Breast epithelium (tissue), 4 donors: Measurements from ENCODE around the gene CRYBG2. TPM values are rescaled to one million over a fixed set of nuclear protein-coding genes. Genes with fewer than 3 reads are reported as not detected.
A peak's percentile ranks its signal among the peaks of the same experiment; 100 is the strongest.

Experiments
- DNase-seq, 2 donors: peaks; one replicate each; pipeline ENCODE4 v3.0.0-alpha.2; 2019; ENCODE audit warnings: low spot score in 2 of 2
- H3K27ac ChIP-seq, 2 donors: fragments of 200-600 bp; sonication (generic) in 1 of 2; one replicate each; pipeline ENCODE4 v1.5.1; 2016 to 2019; ENCODE audit warnings: mild to moderate bottlenecking in 1 of 2
- H3K27me3 ChIP-seq, 2 donors: fragments of 200-600 bp; sonication (generic) in 1 of 2; one replicate each; pipeline versions ENCODE4 v1.5.1 to v1.6.0; 2017 to 2019; ENCODE audit warnings: control low read depth in 1 of 2, mild to moderate bottlenecking in 1 of 2
- H3K36me3 ChIP-seq: fragments of 200-600 bp; one replicate; pipeline ENCODE4 v1.5.1; 2019
- H3K4me1 ChIP-seq, 2 donors: fragments of 200-600 bp; sonication (generic); one replicate each; pipeline ENCODE4 v1.5.1; 2016 to 2019; ENCODE audit warnings: control low read depth in 1 of 2
- H3K4me3 ChIP-seq, 3 donors: fragments of 200-600 bp; sonication (generic); 1 replicate in 2 of 3; 2 replicates in 1 of 3; pipeline ENCODE4 v1.5.1; 2016 to 2019; ENCODE audit warnings: mild to moderate bottlenecking in 3 of 3, moderate library complexity in 2 of 3
- H3K9me3 ChIP-seq, 2 donors: fragments of 200-600 bp; sonication (generic) in 1 of 2; one replicate each; pipeline ENCODE4 v1.5.1; 2016 to 2019; ENCODE audit warnings: control low read depth in 1 of 2
- CTCF ChIP-seq, 3 donors: fragments of 450-650 bp; IDR thresholded peaks; one replicate each; pipeline ENCODE4 v1.5.1; 2016 to 2017; ENCODE audit warnings: antibody characterized with exemption in 3 of 3, mild to moderate bottlenecking in 3 of 3, moderate library complexity in 3 of 3
- POLR2A ChIP-seq: fragments of 450-650 bp; IDR thresholded peaks from one replicate; pipeline ENCODE4 v1.6.1; 2016; ENCODE audit warnings: antibody characterized with exemption, mild to moderate bottlenecking, moderate library complexity
- POLR2AphosphoS5 ChIP-seq, 3 donors: sonication (generic); formaldehyde crosslinking; IDR thresholded peaks; one replicate each; pipeline ENCODE4 v1.6.1; 2017; ENCODE audit warnings: antibody characterized with exemption in 3 of 3
- intact Hi-C: fragments of 100-400 bp; cut with DNase I; formaldehyde crosslinking; loops from one replicate; pipeline ENCODE4 v1.15.1; 2023; ENCODE audit warnings: low total_unique reads
- total RNA-seq, 3 donors: library from RNA; depleted of rRNA; stranded (reverse); fragments of >200 nt; gene quantifications; one replicate each; pipeline ENCODE4 v1.1.0, GENCODE V29; 2016

CRYBG2 gene
- total RNA-seq, 3 donors from 2014 or later: 0.66 TPM; not detected in 2

GRCh38 chr1:26368006-26368405 lies 14.1 kb upstream of the CRYBG2 start:
- no peak for TF ChIP-seq CTCF (IDR thresholded peaks at IDR 0.05)
- TF ChIP-seq POLR2AphosphoS5 (IDR thresholded peaks at IDR 0.05): no peak
- no peak for TF ChIP-seq POLR2A
- intact Hi-C loops: no loop called here
- Histone ChIP-seq H3K4me3 (no peak overlapping the region), H3K36me3 (no peaks in the 10 kb centered on the region), H3K9me3 (no peaks in the 10 kb centered on the region), H3K27me3 (peaks cover 0 to 23% of the 10 kb centered on the region in 2 donors), H3K27ac (no peak overlapping the region), H3K4me1 (no peaks in the 10 kb centered on the region)
- DNase-seq: no peak

GRCh38 chr1:26367441-26367840 lies 13.5 kb upstream of the CRYBG2 start:
- no peak for TF ChIP-seq CTCF (IDR thresholded peaks at IDR 0.05)
- no peak for TF ChIP-seq POLR2A
- no peak for TF ChIP-seq POLR2AphosphoS5 (IDR thresholded peaks at IDR 0.05)
- Histone ChIP-seq H3K4me3 (no peak overlapping the region), H3K4me1 (no peaks in the 10 kb centered on the region), H3K36me3 (no peaks in the 10 kb centered on the region), H3K27me3 (peaks cover 0 to 29% of the 10 kb centered on the region in 2 donors), H3K27ac (no peak overlapping the region), H3K9me3 (no peaks in the 10 kb centered on the region)
- no peak for DNase-seq
- intact Hi-C loops: no loop called here

GRCh38 chr1:26364956-26365355 lies 11.0 kb upstream of the CRYBG2 start:
- peaks cover 7 to 53% of the 10 kb centered on the region in 2 donors for H3K27me3 ChIP-seq
- no peak overlapping the region for H3K27ac ChIP-seq
- no peak for DNase-seq
- intact Hi-C loops: no loop called here
- TF ChIP-seq CTCF (IDR thresholded peaks at IDR 0.05) (no peak), POLR2A (no peak), POLR2AphosphoS5 (IDR thresholded peaks at IDR 0.05) (no peak)
- H3K4me1 ChIP-seq: peaks cover 0 to 9% of the 10 kb centered on the region in 2 donors
- no peaks in the 10 kb centered on the region for H3K9me3 ChIP-seq
- H3K4me3 ChIP-seq: no peak overlapping the region
- no peaks in the 10 kb centered on the region for H3K36me3 ChIP-seq

GRCh38 chr1:26363549-26364448 lies 9.9 kb upstream of the CRYBG2 start:
- peak; percentile 37 to 84 for DNase-seq
- Histone ChIP-seq H3K4me1 (peaks cover 0 to 9% of the 10 kb centered on the region in 2 donors), H3K9me3 (no peaks in the 10 kb centered on the region), H3K27me3 (peaks cover 8 to 55% of the 10 kb centered on the region in 2 donors), H3K27ac (no peak overlapping the region), H3K4me3 (no peak overlapping the region), H3K36me3 (no peaks in the 10 kb centered on the region)
- intact Hi-C loops: no loop called here
- TF ChIP-seq POLR2AphosphoS5 (IDR thresholded peaks at IDR 0.05) (no peak), POLR2A (no peak), CTCF (IDR thresholded peaks at IDR 0.05) (peak; percentile 39 to 88 (median 71))

GRCh38 chr1:26362331-26362730 lies 8.4 kb upstream of the CRYBG2 start:
- no peak overlapping the region for H3K27ac ChIP-seq
- peaks cover 8 to 55% of the 10 kb centered on the region in 2 donors for H3K27me3 ChIP-seq
- no peak for DNase-seq
- no peak overlapping the region for H3K4me3 ChIP-seq
- intact Hi-C loops: no loop called here
- H3K4me1 ChIP-seq: peaks cover 0 to 9% of the 10 kb centered on the region in 2 donors
- no peaks in the 10 kb centered on the region for H3K36me3 ChIP-seq
- no peaks in the 10 kb centered on the region for H3K9me3 ChIP-seq
- TF ChIP-seq POLR2AphosphoS5 (IDR thresholded peaks at IDR 0.05): no peak
- no peak for TF ChIP-seq CTCF (IDR thresholded peaks at IDR 0.05)
- TF ChIP-seq POLR2A: no peak
